ENCODE data around the gene PDLIM1.

The PDLIM1 gene

DNA sequence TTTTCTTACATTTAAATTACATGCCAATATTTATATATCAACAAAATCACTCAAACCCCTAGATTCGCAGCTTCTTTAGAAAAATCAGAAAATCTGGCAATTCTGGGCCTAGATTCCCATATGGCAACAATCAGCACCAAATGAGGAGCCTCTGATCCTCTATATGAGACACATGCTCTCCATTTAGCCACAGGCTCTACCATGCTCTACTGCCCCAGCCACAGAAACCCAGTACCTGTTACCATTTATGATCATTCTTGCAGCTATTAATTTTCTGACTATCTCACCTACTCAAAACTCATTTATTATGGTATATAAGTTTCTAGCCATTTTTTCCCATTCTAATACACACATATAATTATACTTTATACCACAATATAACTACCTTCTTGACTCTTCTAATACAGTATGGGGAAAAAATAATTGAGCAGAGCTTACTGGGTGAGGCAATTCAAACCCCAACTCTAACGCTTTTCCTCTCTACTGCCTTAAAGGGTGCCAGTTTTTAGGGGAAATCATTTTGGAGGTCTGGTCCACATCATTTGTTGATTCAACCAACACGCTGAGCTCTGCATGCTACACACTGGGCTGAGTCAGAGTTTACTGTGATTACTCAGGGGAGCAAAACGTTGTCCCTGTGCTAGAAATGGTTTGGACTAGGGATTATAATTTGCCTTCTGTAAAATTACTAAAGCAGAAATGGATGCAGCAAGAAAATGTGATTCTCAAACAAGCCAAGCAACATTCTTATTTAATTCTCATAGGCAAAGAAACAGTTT lies 11.6 kb downstream of the PDLIM1 start:
- no peaks in the 10 kb centered on the region for H3K27me3 ChIP-seq (replicated peaks; ENCODE audit: control insufficient read depth, insufficient read depth, low read length)
- no peak overlapping the region for H3K4me3 ChIP-seq (replicated peaks; ENCODE audit: low read depth, low read length)
- TF ChIP-seq, protein P1, sequence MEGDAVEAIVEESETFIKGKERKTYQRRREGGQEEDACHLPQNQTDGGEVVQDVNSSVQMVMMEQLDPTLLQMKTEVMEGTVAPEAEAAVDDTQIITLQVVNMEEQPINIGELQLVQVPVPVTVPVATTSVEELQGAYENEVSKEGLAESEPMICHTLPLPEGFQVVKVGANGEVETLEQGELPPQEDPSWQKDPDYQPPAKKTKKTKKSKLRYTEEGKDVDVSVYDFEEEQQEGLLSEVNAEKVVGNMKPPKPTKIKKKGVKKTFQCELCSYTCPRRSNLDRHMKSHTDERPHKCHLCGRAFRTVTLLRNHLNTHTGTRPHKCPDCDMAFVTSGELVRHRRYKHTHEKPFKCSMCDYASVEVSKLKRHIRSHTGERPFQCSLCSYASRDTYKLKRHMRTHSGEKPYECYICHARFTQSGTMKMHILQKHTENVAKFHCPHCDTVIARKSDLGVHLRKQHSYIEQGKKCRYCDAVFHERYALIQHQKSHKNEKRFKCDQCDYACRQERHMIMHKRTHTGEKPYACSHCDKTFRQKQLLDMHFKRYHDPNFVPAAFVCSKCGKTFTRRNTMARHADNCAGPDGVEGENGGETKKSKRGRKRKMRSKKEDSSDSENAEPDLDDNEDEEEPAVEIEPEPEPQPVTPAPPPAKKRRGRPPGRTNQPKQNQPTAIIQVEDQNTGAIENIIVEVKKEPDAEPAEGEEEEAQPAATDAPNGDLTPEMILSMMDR (IDR thresholded peaks at IDR 0.05; ENCODE audit: insufficient read depth, low read length, poor library complexity, severe bottlenecking), result no peak
- H3K36me3 ChIP-seq (ENCODE audit: control insufficient read depth, insufficient read depth, low read length), result no peaks in the 10 kb centered on the region; the same call in none of the 2 replicates
- DNase-seq (ENCODE audit: extremely low read depth, insufficient read length), result no peak

DNA sequence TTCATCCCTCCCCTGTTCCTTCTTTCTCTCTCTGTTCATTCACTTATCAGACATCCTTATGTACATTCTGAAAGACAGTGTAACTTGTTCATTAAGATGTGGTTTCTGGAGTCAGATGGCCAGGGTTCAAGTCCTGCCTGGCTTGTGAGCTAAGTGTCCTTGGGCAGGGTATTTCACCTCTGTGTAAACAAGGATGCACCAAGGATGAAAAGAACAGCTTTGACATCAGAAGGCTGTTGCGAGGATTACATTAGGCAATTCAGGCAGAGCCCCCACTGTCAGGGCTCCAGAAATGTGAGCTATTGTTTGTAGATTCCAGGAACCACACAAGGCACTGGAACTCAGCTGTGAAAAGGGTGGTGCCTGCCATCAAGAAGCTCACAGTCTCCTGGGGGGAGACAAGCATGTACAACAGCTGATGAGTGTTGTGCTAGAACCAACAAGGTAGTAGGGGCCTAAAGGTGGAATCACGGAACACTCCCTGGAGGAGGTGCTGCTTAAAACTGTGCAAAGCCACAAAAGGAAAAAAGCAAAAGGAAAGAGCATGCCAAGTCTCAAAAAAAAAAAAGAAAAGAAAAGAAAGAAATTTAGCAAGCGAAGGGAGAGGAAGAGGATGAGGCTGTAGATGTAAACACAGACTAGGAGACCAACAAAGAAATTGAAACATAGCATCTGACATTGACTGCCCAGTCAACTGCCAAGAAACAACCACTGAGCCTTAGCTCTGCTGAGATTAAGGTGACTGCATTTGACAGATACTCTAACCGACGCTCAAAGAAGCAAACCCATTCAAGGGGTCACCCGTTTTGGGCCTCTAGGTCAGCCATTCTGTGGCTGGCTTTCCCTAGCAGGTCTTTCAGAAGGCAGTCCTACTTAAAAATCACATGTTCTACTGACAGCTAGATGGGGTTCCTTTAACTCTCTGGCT lies 12.5 kb downstream of the PDLIM1 start:
- TF ChIP-seq, protein P1 (IDR thresholded peaks at IDR 0.05; ENCODE audit: insufficient read depth, low read length, poor library complexity, severe bottlenecking), result no peak
- no peak for DNase-seq (ENCODE audit: extremely low read depth, insufficient read length)
- Histone ChIP-seq H3K36me3 (ENCODE audit: control insufficient read depth, insufficient read depth, low read length) (no peaks in the 10 kb centered on the region; the same call in none of the 2 replicates), H3K27me3 (replicated peaks; ENCODE audit: control insufficient read depth, insufficient read depth, low read length) (no peaks in the 10 kb centered on the region), H3K4me3 (replicated peaks; ENCODE audit: low read depth, low read length) (no peak overlapping the region)

DNA sequence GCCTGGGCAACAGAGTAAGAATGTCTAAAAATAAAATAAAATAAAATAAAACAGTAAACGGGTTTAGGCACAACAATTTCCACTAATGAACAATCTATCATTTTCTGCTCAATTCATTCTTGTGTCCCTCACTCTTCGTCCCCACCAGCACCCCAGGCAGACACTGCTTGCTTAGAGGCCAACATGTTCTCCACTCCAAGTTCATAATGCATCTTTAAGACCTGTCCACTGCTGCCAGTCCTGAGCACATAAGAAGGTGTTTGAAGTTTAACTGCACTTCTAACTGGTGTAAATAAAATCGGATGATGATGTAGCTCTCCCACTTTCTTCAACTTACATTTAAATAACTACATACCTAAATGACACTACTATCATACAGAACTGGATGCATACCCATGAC lies 13.2 kb downstream of the PDLIM1 start:
- no peak for DNase-seq (ENCODE audit: extremely low read depth, insufficient read length)
- no peak overlapping the region for H3K4me3 ChIP-seq (replicated peaks; ENCODE audit: low read depth, low read length)
- TF ChIP-seq, protein P1 (IDR thresholded peaks at IDR 0.05; ENCODE audit: insufficient read depth, low read length, poor library complexity, severe bottlenecking), result no peak
- H3K27me3 ChIP-seq (replicated peaks; ENCODE audit: control insufficient read depth, insufficient read depth, low read length), result no peaks in the 10 kb centered on the region
- no peaks in the 10 kb centered on the region; the same call in none of the 2 replicates for H3K36me3 ChIP-seq (ENCODE audit: control insufficient read depth, insufficient read depth, low read length)

DNA sequence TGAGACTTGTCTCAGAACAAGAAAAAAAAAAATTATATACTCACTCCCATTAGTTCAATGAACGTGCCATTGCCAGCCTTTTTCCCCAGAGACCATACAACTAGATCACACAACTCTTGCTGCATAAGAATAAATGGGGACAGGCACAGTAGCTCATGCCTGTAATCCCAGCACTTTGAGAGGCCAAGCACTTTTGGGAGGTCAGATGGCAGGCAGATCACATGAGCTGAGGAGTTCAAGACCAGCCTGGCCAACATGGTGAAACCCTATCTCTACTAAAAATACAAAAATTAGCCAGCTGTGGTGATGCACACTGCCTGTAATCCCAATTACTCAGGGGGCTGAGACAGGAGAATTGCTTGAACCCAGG lies 13.6 kb downstream of the PDLIM1 start:
- Histone ChIP-seq H3K36me3 (ENCODE audit: control insufficient read depth, insufficient read depth, low read length) (no peaks in the 10 kb centered on the region; the same call in none of the 2 replicates), H3K27me3 (replicated peaks; ENCODE audit: control insufficient read depth, insufficient read depth, low read length) (no peaks in the 10 kb centered on the region), H3K4me3 (replicated peaks; ENCODE audit: low read depth, low read length) (no peak overlapping the region)
- TF ChIP-seq, protein P1 (IDR thresholded peaks at IDR 0.05; ENCODE audit: insufficient read depth, low read length, poor library complexity, severe bottlenecking), result no peak
- no peak for DNase-seq (ENCODE audit: extremely low read depth, insufficient read length)

DNA sequence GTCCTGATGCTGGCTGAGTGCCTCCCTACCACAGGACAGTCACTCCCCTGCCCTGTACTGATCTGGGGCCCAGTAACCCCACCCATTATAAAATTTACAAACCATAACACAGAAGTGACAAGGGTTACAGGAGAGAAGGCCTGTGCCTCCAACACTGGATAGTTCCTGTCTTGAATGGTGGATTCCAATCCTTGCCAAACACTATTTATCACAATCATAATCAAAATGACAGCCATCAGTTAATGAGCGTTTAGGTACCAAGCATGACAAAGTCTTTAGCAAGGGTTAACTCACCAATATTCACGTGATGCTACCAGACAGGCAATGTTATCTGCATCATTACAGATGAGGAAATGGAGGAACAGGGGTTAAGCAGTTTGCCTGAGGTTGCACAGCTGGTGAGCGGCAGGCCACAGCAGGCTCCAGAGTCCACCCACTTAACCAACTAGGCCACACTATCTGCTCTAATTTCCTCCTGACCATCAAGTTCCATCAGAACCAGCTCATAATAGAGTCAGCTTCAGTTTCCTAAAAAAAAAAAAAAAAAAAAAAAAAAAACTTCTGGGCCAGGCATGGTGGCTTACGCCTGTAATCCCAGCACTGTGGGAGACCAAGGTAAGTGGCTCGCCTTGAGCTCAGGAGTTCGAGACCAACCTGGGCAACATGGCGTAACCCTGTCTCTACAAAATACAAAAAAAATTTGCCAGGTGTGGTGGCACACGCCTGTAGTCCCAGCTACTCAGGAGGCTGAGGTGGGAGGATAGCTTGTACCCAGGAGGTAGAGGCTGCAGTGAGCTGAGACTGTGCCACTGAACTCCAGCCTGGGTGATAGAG lies 14.2 kb downstream of the PDLIM1 start:
- no peak for DNase-seq (ENCODE audit: extremely low read depth, insufficient read length)
- no peak overlapping the region for H3K4me3 ChIP-seq (replicated peaks; ENCODE audit: low read depth, low read length)
- TF ChIP-seq, protein P1 (IDR thresholded peaks at IDR 0.05; ENCODE audit: insufficient read depth, low read length, poor library complexity, severe bottlenecking), result no peak
- H3K36me3 ChIP-seq (ENCODE audit: control insufficient read depth, insufficient read depth, low read length), result no peaks in the 10 kb centered on the region; the same call in none of the 2 replicates
- H3K27me3 ChIP-seq (replicated peaks; ENCODE audit: control insufficient read depth, insufficient read depth, low read length), result no peaks in the 10 kb centered on the region
